Measurements from ENCODE around the gene PXDN.
"Not testable (repeated sequence)": the region's sequence is repeated elsewhere in the genome, so short reads cannot be mapped to it uniquely, and the experiment has no call there.

The PXDN gene, protein sequence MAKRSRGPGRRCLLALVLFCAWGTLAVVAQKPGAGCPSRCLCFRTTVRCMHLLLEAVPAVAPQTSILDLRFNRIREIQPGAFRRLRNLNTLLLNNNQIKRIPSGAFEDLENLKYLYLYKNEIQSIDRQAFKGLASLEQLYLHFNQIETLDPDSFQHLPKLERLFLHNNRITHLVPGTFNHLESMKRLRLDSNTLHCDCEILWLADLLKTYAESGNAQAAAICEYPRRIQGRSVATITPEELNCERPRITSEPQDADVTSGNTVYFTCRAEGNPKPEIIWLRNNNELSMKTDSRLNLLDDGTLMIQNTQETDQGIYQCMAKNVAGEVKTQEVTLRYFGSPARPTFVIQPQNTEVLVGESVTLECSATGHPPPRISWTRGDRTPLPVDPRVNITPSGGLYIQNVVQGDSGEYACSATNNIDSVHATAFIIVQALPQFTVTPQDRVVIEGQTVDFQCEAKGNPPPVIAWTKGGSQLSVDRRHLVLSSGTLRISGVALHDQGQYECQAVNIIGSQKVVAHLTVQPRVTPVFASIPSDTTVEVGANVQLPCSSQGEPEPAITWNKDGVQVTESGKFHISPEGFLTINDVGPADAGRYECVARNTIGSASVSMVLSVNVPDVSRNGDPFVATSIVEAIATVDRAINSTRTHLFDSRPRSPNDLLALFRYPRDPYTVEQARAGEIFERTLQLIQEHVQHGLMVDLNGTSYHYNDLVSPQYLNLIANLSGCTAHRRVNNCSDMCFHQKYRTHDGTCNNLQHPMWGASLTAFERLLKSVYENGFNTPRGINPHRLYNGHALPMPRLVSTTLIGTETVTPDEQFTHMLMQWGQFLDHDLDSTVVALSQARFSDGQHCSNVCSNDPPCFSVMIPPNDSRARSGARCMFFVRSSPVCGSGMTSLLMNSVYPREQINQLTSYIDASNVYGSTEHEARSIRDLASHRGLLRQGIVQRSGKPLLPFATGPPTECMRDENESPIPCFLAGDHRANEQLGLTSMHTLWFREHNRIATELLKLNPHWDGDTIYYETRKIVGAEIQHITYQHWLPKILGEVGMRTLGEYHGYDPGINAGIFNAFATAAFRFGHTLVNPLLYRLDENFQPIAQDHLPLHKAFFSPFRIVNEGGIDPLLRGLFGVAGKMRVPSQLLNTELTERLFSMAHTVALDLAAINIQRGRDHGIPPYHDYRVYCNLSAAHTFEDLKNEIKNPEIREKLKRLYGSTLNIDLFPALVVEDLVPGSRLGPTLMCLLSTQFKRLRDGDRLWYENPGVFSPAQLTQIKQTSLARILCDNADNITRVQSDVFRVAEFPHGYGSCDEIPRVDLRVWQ (N-terminal part only)

DNA sequence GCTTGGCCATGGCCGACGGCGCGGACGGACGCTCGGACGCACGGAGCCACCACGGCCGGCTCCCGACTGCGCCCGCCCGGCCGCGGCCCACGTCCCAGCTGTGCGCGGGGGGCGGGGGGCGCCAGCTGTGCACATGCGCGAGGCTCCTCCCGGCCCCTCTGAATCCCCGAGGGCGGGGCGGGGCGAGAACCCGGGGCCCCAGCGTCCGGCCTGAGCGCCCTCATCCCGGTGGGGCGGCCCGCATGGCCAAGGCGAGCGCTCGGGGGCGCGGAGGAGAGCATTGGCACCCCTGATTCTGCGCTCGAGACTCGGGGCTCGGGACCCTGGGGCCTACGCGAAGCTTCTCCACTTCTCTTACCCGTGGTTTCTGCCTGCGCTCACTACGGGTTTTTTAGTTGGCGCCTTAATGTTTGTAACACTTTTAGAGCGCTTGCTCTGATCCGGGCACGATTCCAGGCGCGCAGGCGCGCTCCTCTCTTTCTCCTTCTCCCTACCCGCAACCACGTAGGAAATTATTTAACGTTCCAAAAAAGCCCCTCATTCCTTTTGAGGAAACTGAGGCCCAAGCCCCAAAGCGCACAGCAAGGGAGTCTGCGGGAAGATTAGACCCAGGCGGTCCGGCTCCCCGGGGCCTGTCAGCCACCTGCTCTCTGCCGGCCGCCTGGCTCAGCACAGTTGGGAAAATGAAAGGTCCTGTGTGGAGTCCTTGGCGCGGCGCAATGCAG lies at the start of gene PXDN:
TSS of gene PXDN (minus strand) at position 70 of the 725 bp plus-strand sequence. CDS start at position 10, 60 bp downstream.
- no peak for FAIRE-seq

DNA sequence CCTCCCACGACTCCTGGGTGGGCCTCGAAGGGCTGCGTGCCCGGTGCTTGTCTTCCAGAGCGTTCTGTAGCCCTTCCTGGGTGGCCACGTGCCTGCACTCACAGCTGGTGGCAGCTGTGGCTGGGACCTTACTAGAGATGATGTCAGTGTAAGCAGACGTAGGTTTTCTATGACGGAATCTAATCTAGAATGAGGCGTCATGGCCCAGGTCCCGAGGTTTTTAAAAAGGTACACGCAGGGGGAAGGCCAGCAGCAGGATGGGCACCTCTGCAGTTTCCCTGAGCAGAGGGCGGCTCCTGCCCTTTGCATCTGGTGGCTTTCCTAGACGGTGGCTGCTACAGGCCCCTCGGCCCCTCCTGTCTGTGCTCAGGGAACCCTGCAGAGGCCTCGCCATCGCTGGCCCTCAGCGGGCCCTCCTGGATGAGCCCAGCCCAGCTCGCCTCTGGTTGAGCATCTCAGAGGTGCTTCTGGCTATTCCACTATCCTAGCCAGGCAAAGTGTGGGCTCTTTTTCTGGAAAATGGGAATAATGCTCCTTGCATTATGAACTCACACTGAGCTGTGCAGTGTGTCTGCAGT lies 49.6 kb upstream of the PXDN start:
- no peak for FAIRE-seq

DNA sequence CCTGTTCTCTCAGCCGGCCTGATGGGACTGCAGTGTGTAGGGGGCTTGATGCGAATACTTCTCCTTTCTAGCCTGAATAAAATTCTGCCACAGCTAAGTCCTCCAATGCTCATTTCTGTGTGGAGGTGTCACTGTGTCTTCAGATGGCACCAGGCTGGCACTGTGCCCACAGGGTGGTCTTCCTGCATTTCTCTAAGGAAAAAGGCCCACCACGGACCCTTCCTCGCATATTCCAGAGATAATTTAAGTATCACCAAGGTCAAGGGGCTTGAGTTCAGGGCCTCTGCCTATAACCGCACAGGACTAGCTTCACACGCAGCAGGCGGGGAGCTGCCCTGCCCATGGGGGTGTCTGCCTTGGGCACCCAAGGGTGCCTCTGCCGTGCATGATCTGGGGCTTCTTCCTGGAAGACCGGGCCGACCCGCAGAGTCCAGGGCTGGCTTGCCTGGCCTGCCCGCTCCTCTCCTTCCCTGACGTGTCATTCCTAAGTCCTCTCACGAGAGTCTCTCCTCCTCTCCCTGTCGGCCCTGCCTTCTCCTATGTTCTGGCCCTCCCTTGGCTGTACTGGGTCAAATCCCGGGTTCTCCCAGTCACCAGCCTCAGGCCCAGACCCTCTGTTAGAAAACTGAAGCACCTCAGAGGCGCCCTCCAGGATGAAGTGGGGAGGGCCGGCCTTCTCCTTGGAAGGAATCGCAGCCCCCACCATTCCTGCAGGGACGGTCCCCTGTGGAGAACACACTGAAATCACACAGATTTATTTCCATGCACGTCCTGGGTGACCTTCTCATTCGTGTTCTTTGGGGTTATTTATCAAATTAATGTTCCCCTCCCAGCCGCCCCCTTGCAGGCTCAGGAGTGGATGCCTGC lies 48.9 kb upstream of the PXDN start:
- FAIRE-seq: no peak

DNA sequence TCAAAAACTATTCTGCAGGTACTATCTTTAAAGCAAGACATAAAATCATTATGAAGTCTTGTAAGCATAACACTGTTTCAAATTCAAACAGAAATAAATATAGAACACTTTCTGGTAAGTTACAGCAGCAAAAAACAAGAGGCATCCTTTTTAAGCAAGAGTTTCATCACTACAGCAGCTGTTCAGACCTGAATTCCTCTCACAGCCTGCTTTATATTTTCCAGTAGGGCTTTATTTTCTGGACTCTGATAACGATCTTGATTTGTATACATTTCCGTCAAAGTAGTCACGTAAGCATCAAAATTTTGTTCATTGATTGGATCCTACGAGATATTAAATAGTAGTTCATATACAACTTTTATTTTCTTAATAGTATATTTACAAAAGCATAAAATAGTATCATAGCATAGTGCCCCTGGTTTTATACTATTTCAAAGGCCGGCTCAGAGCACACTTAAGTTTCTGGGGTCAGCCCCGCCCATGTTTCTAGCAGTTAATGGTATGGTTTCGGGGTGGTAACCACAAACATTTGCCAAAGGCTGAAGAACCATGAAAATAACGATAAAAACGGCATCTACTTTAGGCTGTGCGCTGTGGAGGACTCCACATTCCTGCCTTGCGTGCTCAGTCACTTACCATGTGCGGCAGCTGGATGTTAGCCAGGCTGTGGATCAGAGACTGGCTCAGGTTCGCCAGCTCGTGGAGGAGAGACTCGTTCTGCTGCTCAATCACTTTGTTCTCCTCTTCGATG lies 47.5 kb upstream of the PXDN start:
- FAIRE-seq: no peak

DNA sequence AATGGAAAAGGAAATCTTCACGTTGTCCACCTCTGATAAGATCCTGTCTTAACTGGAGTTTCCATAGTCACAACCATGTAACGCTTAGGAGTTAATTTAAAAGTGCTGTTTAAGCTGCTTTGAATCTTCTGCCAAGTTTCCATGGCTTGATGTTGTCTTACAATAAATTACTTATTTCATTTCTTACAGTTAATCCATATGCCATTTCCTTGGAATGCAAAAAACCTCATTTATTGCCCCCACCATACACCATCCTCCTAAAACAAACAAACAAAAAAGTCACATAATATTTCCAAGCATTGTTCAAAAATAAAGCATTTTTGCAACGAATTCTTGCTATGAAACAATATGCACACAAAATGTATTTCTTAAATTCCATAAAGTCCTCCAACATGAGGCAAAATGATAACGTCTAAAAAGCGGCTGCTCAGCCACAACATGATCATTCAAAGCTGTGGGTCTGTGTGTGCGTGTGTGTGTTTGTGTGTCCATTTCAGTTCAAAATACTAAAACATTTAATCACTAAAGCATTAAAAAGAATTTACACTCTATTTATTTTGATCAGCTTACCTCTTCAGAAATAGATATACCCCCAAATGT lies 46.8 kb upstream of the PXDN start:
- no peak for FAIRE-seq

DNA sequence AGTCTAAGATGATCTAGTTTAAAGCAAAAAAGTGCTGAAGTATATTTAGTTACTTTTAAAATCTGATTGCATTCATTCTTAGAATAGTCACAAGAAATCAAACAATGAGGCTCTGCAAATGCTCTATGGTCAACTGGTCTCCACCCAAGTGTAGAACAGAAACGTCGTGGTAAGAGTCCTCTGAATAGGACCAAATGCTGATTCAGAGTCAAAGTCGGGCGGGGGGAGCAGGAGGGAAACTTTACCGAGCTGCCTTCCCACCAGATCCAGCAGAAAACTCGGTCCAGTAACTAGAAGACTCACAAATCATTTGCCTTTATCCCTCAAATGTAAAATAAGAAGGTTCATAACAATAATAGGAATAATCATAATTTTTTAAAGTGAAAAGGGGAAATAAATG lies 46.2 kb upstream of the PXDN start:
- FAIRE-seq: no peak

DNA sequence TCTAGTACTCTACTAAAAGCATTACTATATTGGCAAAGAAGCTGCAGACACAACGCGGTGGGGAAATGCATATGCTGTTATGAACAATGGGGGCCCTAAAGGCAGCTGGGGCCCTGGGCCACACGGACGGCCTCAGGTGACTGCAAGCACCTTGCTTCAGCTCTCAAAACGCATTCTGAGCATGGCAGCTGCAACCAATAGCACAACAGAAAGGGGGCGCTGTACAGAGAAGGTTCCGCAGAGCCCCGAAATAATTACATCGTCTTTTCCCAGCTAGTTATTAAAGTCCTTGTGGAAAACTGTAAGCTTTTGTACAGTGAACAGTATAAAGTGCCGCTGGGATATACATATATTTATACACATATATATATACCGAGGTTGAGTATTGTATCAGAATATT lies 45.3 kb upstream of the PXDN start:
- FAIRE-seq: no peak

DNA sequence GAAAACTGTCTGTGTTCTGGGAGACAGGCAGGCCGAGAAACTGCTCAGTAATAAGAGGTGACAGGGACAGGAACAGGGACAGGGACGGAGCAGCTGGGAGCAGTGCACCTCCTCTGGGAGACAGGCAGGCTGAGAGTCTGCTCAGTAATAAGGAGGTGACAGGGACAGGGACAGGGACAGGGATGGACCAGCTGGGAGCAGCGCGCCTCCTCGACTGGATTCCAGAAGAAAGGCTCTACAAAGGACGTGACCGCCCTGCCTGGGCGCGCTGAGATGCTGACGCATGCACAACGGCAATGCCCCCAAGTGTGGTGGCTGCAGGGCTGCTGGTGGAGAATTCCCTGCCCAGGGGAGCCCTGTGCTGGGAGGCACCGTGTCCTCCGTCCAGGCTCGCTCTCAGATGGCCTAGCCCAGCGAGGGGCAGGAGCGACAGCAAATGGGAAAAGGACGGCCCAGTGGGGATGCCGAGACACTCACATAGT lies 44.2 kb upstream of the PXDN start:
- FAIRE-seq: no peak

DNA sequence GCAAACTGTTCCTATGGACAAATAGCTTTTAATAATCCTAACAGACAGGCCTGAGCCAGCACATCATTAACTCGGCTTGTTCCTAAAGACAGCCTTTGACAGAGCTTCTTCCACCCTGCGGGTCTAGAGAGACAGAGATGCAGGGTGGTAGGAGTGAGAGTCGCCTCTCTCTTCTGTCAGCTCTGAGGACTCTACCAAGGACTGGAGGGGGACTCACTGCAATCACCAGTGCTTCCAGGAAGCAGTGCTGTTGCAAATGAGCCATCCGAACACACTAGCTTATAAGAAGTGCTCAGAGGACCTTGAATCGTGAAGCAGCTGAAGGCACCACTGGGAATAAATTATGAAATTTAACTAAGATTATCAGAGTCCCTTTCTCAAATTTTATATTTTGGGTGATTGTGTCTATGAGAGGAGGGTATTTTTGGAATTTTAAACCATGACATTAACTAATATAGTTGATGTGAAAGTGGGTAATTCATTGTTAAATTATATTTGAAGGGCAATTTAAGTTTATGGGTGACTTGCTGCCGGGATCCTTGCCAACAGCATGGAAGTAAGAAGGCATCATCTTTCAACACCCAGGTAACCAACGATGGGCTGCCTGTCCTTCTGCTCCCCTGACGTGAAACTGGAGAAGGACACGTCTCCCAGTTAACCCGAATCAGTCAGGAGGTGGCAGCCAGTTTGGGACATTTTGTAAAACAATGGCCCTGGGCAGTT lies 43.6 kb upstream of the PXDN start:
- FAIRE-seq: no peak

DNA sequence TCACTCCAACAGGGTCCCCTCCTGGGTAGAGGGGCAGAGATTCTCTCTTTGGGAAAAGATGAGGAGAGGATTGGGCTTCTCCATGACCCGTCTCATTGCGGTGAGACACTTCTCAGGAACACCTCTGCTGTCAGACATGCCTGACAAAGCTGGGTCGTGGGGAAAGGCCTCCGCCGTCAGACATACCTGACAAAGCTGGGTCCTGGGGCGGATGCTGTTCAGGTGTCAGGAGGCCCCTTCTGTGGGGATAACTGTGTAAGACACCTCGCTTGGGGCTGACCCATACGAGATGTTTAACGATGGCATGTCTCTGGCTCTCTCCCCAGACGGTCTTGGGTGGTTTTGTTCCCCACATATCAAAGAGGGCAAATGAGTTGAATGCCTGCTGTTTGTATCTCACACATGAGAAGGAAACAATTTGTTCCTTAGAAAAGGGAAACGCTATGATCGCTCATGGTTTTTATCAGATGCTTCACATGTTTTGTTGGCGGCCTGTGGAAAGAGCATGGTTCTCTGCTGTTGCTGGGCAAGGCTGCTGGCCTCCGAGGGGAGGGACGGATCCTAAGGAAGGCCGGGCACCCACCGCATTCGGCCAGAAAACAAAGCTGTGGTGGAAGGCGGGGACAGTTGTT lies 40.8 kb upstream of the PXDN start:
- no peak for FAIRE-seq

DNA sequence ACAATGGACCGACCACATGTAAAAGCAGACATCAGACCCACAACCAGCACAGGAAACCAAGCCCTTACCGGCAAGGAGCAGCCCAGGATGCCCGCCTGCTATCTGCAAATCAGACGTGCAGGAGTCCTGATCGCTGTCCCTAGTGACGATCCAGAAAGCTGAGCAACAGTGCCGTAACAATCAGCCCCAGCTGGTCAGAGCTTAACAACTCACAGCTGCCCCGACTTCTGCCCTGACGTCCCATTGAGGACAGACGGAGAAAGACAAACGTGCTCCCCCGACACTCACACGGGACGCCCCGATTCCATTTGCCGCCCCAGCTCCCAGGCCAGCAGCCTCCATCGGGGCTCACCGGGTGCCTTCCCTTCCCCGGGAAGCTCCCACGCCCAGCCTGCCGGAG lies 39.8 kb upstream of the PXDN start:
- FAIRE-seq: no peak

DNA sequence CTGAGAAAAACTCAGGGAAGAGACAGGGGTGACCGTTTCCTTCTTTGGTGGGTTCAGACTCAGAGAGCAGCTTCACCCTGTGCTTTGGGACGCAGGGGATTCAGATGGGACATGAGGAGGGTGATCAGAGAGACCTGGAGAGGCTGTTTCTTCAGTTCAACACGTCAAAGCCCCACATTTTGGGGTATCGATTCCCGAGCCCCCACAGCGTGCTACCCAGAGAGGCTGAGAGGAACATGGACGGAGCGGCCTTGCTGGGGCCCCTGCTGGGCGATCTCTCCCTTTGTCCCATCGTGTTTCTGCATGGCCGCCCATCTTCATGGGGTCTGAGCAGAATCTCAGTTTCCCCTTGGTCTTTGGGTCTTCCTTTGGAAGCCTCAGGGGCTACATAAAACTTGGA lies 38.2 kb upstream of the PXDN start:
- no peak for FAIRE-seq

DNA sequence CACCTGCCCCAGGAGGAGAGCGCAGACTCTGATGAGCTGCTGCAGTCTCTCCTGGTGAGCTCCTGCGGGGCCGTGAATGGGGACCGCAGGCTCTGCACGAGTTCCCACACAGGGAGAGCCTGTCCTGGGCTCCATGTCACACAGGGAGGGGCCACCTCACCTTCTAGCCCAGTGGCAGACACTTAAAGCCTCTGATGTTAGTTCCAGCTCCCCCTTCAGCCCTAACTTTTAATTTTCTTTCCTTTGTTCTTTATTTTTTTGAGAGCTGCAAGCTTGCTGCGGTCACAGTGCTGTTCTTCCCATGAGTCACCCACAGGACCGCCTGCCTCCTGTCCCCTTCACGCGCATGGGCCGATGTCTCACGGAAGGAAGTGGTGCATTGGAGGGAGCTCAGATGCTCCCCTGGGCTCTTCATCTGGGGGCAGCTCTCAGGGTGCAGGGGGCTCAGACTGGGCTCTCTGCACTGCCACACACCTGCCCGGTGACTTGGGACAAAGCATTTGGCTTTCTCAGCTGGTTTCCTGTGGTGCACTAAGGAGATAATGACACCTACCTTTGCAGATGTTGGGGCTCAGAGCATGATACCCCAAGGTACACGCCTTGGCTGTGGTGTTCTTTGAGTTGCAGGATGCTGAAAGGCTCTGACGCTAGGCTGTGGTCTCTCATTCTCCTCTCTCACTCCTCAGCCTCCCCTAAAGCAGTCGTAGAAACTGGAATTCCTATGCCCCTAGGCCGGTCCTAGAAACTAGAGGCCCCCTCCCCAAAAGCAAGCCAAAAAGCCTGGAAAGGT lies 37.2 kb upstream of the PXDN start:
- FAIRE-seq: no peak

DNA sequence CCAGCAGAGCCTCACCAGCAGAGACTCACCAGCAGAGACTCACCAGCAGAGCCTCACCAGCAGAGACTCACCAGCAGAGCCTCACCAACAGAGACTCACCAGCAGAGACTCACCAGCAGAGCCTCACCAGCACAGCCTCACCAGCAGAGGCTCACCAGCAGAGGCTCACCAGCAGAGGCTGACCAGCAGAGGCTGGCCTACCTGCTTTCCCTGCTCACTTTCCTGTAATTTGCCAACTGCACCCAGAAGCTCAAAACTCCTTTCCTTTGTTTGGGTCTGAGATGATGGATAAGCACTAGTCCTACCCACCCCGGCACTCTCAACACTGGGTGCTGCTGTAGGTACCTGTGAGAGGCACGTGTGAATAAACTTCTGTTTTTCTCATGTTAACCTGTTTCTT lies 36.4 kb upstream of the PXDN start:
- no peak for FAIRE-seq

DNA sequence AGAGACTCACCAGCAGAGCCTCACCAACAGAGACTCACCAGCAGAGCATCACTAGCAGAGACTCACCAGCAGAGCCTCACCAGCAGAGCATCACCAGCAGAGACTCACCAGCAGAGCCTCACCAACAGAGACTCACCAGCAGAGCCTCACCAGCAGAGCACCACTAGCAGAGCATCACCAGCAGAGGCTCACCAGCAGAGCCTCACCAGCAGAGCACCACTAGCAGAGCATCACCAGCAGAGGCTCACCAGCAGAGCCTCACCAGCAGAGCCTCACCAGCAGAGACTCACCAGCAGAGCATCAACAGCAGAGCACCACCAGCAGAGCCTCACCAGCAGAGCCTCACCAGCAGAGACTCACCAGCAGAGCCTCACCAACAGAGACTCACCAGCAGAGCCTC lies 35.7 kb upstream of the PXDN start:
- not testable (repeated sequence) for FAIRE-seq

DNA sequence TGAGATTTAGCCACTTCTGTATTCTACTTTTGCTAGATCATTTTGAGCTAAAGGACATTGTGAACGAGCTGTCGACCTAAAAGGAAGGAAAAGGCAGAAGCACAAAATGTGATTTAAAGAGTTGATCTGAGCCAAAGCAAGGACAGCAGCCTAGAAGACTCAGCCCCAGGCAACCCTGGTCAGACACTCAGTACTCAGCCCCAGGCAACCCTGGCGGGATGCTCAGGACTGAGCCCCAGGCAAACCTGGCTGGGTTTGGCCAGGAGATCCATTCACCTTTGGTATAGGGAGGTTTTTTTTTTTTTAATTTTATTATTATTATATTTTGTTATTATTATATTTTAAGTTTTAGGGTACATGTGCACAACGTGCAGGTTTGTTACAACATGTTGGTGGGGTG lies 34.3 kb upstream of the PXDN start:
- FAIRE-seq: no peak

DNA sequence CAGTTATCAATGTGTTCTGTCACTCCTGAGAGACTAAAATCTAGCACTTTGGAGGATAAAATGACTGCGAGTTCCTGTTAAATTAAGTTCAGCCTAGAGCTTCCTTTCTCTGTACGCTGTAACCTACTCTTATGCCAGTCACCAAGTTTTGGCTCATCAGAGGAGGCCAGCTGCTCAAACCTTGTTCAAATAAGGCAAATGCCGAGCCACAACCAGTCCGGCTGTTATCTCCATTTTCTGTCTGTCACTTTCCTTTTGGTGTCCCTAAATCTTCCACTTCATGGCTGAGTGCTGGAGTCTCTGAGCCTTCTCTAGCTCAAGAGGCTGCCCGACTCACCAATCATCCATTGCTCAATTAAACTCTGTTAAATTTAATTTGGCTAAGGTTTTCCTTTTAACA lies 33.5 kb upstream of the PXDN start:
- no peak for FAIRE-seq

DNA sequence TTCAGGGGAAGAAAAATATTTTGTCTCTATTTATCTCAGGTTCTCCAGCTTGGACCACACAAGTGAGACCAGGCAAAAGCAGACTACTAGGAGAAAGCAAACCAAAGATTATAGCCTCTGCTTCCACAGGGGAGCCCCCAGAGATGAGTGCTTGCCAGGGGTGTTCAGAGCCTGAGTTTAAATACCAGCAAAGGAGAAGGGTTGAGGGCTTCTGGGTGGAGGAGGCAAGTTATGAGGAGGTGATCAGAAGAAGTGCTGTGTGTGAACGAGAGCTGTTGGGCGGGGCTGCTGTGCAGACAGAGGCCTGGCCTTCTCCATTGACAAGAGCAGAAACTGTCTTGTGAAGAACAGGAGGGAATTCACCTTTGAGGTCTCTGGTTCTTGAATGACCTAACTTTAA lies 32.8 kb upstream of the PXDN start:
- FAIRE-seq: no peak

Data from G401.6 (cell line).